ENCODE data around the gene MAN2B2.

DNA sequence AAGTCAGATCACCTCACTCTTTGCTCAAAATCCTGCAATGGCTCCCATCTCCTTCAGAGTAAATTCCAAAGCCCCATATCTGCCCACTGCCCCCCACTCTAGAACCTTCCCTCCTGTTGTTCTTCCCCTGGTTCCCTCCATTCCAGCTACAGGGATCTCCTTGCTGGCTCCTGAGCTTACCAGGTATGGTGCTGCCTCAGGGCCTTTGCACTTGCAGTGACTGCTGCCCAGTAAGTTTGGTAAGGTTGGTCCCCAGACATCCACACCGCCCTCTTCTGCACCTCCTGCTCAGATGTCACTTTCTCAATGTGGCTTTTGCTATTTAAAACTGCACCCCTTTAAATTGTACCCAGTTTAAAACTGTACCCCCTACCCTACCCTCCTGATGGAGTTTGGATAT is 7.8 kb upstream of the MAN2B2 start:
- TF ChIP-seq, protein P1, sequence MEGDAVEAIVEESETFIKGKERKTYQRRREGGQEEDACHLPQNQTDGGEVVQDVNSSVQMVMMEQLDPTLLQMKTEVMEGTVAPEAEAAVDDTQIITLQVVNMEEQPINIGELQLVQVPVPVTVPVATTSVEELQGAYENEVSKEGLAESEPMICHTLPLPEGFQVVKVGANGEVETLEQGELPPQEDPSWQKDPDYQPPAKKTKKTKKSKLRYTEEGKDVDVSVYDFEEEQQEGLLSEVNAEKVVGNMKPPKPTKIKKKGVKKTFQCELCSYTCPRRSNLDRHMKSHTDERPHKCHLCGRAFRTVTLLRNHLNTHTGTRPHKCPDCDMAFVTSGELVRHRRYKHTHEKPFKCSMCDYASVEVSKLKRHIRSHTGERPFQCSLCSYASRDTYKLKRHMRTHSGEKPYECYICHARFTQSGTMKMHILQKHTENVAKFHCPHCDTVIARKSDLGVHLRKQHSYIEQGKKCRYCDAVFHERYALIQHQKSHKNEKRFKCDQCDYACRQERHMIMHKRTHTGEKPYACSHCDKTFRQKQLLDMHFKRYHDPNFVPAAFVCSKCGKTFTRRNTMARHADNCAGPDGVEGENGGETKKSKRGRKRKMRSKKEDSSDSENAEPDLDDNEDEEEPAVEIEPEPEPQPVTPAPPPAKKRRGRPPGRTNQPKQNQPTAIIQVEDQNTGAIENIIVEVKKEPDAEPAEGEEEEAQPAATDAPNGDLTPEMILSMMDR (conservative IDR thresholded peaks at IDR 0.05) = no peak
- no peak for TF ChIP-seq EZH2 (IDR thresholded peaks at IDR 0.05; ENCODE audit: low read depth)

Data from PC-9 (cell line).